Neuronal stem cell (in vitro differentiated cells): ENCODE measurements around the gene SLC25A53.

ENCODE experiments used
- DNase-seq: peaks from one replicate; pipeline ENCODE4 v3.0.0-alpha.2; 2013; ENCODE audit warnings: low spot score
- H2AFZ ChIP-seq: one replicate; pipeline ENCODE4 v1.6.1; 2013; ENCODE audit warnings: mild to moderate bottlenecking, low read length, inconsistent platforms
- H2AK5ac ChIP-seq: 2 replicates; pipeline ENCODE4 v1.6.1; 2013; ENCODE audit warnings: low read depth, mild to moderate bottlenecking, inconsistent platforms, low read length, moderate library complexity, mixed read lengths
- H2BK120ac ChIP-seq: 2 replicates; pipeline ENCODE4 v1.6.1; 2013; ENCODE audit warnings: low read depth, mild to moderate bottlenecking, inconsistent platforms, low read length, moderate library complexity, mixed read lengths
- H2BK12ac ChIP-seq: one replicate; pipeline ENCODE4 v1.6.1; 2013; ENCODE audit warnings: low read length, inconsistent platforms
- H2BK15ac ChIP-seq: 2 replicates; pipeline ENCODE4 v1.6.1; 2013; ENCODE audit warnings: mild to moderate bottlenecking, low read length, inconsistent platforms, mixed read lengths
- H2BK5ac ChIP-seq: one replicate; pipeline ENCODE4 v1.6.1; 2013; ENCODE audit warnings: inconsistent platforms, mild to moderate bottlenecking, low read length, moderate library complexity
- H3K14ac ChIP-seq: one replicate; pipeline ENCODE4 v1.6.1; 2013; ENCODE audit warnings: low read length, inconsistent platforms
- H3K18ac ChIP-seq: 2 replicates; pipeline ENCODE4 v1.6.1; 2013; ENCODE audit warnings: low read length, inconsistent platforms
- H3K23ac ChIP-seq: 2 replicates; pipeline ENCODE4 v1.6.1; 2013; ENCODE audit warnings: low read depth, mild to moderate bottlenecking, mixed read lengths, low read length, inconsistent platforms; ENCODE audit not compliant: poor library complexity
- H3K27ac ChIP-seq: replicated peaks from 3 replicates; pipeline ENCODE4 v1.5.1; 2013; ENCODE audit warnings: low read length, inconsistent platforms
- H3K27me3 ChIP-seq, 3 experiments: 2 replicates each; pipeline ENCODE4 v1.6.1; 2013; ENCODE audit warnings: low read length in 3 of 3, mild to moderate bottlenecking in 2 of 3, inconsistent platforms in 1 of 3, low read depth in 1 of 3, mixed read lengths in 1 of 3, moderate library complexity in 1 of 3; ENCODE audit not compliant: control insufficient read depth in 3 of 3, insufficient read depth in 3 of 3
- H3K36me3 ChIP-seq, 2 donors: replicated peaks in 1 of 2; 2 replicates each; pipeline ENCODE4 v1.6.1; 2013; ENCODE audit warnings: low read length in 2 of 2; ENCODE audit not compliant: control insufficient read depth in 2 of 2, insufficient read depth in 2 of 2
- H3K4ac ChIP-seq: 2 replicates; pipeline ENCODE4 v1.6.1; 2013; ENCODE audit warnings: inconsistent platforms, mild to moderate bottlenecking, low read length, moderate library complexity
- H3K4me1 ChIP-seq, 2 donors: 1 replicate in 1 of 2; 2 replicates in 1 of 2; pipeline ENCODE4 v1.6.1; 2013; ENCODE audit warnings: low read length in 2 of 2, low read depth in 1 of 2; ENCODE audit not compliant: control insufficient read depth in 2 of 2, insufficient read depth in 1 of 2
- H3K4me2 ChIP-seq: one replicate; pipeline ENCODE4 v1.6.1; 2013; ENCODE audit warnings: mild to moderate bottlenecking, low read length, inconsistent platforms; ENCODE audit not compliant: insufficient read depth, poor library complexity, severe bottlenecking
- H3K4me3 ChIP-seq, 2 donors: 2 replicates each; pipeline ENCODE4 v1.5.1; 2013; ENCODE audit warnings: low read length in 2 of 2, mild to moderate bottlenecking in 2 of 2, inconsistent platforms in 1 of 2, moderate library complexity in 1 of 2
- H3K79me1 ChIP-seq: one replicate; pipeline ENCODE4 v1.6.1; 2013; ENCODE audit warnings: low read depth, mild to moderate bottlenecking, inconsistent platforms, low read length, moderate library complexity
- H3K9ac ChIP-seq: one replicate; pipeline ENCODE4 v1.6.1; 2013; ENCODE audit warnings: mild to moderate bottlenecking, low read depth, low read length, inconsistent platforms; ENCODE audit not compliant: poor library complexity
- H3K9me3 ChIP-seq, 2 donors: replicated peaks in 1 of 2; 2 replicates each; pipeline versions ENCODE3 to v1.6.1; 2013; ENCODE audit warnings: low read length in 2 of 2, mild to moderate bottlenecking in 2 of 2, inconsistent platforms in 1 of 2, low read depth in 1 of 2, mixed read lengths in 1 of 2, moderate library complexity in 1 of 2; ENCODE audit not compliant: control insufficient read depth in 2 of 2, insufficient read depth in 1 of 2
- H4K8ac ChIP-seq: one replicate; pipeline ENCODE4 v1.6.1; 2013; ENCODE audit warnings: low read depth, mild to moderate bottlenecking, inconsistent platforms, low read length, moderate library complexity
- H4K91ac ChIP-seq: one replicate; pipeline ENCODE4 v1.6.1; 2013; ENCODE audit warnings: low read length, low read depth, mild to moderate bottlenecking, inconsistent platforms; ENCODE audit not compliant: poor library complexity
- WGBS, 2 donors: extraction: QIAGEN DNeasy Blood & Tissue Kit; methylation state at CpG; one replicate each; pipeline ENCODE4 v1.1.7; 2013; ENCODE audit warnings: missing lambda C conversion rate in 2 of 2, mixed read lengths in 1 of 2; ENCODE audit not compliant: insufficient read length in 2 of 2, insufficient replicate concordance in 1 of 2; ENCODE audit errors: extremely low coverage in 2 of 2; 5-methylcytosine and 5-hydroxymethylcytosine counted together

SLC25A53 gene

DNA sequence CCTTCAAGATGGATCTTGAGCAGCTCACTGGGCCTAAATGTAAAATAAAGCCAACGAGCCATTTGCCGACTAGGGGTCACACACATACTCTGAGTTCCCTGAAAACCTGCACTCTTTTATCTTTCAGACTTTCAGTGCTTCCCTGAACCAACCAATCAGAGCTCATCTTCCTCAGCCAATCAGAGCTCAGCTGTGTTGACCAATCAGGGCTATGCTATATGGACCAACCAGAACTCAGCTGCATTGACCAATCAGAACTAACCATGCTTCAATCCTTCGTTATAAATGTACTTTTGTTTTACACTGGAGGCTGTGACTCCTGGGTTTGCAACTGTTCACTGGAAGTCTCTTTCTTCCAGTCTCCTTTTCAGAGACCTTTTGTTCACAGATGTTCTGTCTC, 19.3 kb downstream of the SLC25A53 start:
- Histone ChIP-seq H3K9ac (no peak overlapping the region), H4K8ac (no peak overlapping the region), H3K23ac (no peak overlapping the region), H2BK12ac (no peak overlapping the region), H3K4me3 (no peak overlapping the region), H3K4me1 (no peaks in the 10 kb centered on the region), H2AFZ (no peak overlapping the region), H3K14ac (no peak overlapping the region), H3K4me2 (no peak overlapping the region), H3K4ac (no peak overlapping the region), H3K9me3 (no peaks in the 10 kb centered on the region), H3K18ac (no peak overlapping the region), H2AK5ac (no peak overlapping the region), H3K27ac (no peak overlapping the region), H2BK15ac (no peak overlapping the region), H4K91ac (no peak overlapping the region), H3K79me1 (no peaks in the 10 kb centered on the region), H3K36me3 (no peaks in the 10 kb centered on the region), H2BK120ac (no peak overlapping the region), H2BK5ac (no peak overlapping the region), H3K27me3 (no peaks in the 10 kb centered on the region)
- DNase-seq: no peak
- WGBS, 2 donors: no CpG with 5 or more reads among the region's 3 CpGs

DNA sequence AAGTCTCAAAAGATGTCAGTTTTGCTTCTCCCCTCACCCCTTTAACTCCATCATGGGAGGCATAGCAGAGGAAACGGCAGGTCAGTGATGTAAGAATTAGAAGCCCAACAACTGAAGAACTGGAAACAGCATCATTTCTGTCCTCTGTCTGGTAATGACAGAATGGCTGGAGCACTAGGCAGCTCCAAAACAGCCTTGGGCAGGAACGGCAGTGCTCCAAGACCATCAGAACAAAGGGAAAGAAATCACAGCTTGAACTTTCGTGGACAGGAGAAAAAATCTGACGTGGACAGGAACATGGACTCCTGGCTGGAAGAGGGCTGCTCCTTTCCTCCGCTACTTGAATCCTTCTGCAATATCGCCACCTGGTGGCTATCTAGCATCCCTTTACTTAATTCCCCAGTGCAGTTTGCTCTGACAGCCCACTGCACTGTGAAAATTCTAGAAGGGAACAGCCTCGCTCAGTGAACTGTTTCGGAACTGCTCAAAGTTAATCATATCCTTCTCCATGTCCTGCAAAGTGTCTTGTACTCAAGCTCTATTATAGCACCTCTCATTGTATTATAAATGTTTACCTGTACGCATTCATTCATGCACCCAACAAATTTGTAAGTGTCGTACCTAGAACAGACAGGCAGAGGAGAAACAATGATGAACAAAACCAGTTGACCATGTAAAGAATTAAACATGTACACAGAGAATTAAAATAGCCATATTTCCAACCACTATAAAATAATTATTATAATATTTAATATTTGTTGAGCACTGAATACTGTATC, 20.4 kb downstream of the SLC25A53 start:
- no CpG with 5 or more reads among the region's 10 CpGs for WGBS, 2 donors
- Histone ChIP-seq H3K18ac (no peak overlapping the region), H2BK15ac (no peak overlapping the region), H4K8ac (no peak overlapping the region), H3K23ac (no peak overlapping the region), H2AFZ (peak overlapping the region; percentile 91), H3K36me3 (no peaks in the 10 kb centered on the region), H3K79me1 (no peaks in the 10 kb centered on the region), H2AK5ac (no peak overlapping the region), H2BK120ac (no peak overlapping the region), H3K4me3 (peak overlapping the region in 1 of 2 donors; percentile 36), H3K27me3 (no peaks in the 10 kb centered on the region), H2BK12ac (no peak overlapping the region), H3K4me2 (no peak overlapping the region), H3K14ac (no peak overlapping the region), H3K4me1 (no peaks in the 10 kb centered on the region), H3K9me3 (no peaks in the 10 kb centered on the region), H3K4ac (no peak overlapping the region), H3K27ac (no peak overlapping the region), H4K91ac (no peak overlapping the region), H3K9ac (no peak overlapping the region), H2BK5ac (no peak overlapping the region)
- peak; percentile 68 for DNase-seq

DNA sequence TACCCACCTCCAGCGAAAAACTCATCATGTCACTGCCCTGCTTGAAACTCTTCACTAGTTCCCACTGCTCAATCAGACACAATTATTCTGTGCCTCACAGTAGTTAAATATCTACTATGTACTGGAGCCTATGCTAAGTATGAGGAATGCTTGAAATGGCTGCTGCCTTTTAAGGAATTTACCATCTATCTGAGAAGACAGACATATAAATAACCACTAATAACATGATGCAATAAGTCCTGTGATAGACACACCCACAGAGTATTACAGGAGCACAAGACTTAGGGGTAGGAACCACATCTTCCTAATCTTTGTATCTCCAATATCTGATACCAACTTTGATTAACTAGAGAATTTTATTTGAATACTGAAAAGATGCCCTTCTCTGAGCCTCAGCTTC, 21.1 kb downstream of the SLC25A53 start:
- Histone ChIP-seq H3K9me3 (no peaks in the 10 kb centered on the region), H2BK15ac (no peak overlapping the region), H3K14ac (no peak overlapping the region), H4K91ac (no peak overlapping the region), H2AK5ac (no peak overlapping the region), H2AFZ (no peak overlapping the region), H3K4me1 (no peaks in the 10 kb centered on the region), H3K27ac (no peak overlapping the region), H3K4me2 (no peak overlapping the region), H3K4ac (no peak overlapping the region), H3K27me3 (no peaks in the 10 kb centered on the region), H3K79me1 (no peaks in the 10 kb centered on the region), H3K23ac (no peak overlapping the region), H4K8ac (no peak overlapping the region), H2BK5ac (no peak overlapping the region), H3K18ac (no peak overlapping the region), H2BK120ac (no peak overlapping the region), H3K36me3 (no peaks in the 10 kb centered on the region), H3K4me3 (no peak overlapping the region), H3K9ac (no peak overlapping the region), H2BK12ac (no peak overlapping the region)
- no peak for DNase-seq
- WGBS, 2 donors: no CpG with 5 or more reads among the region's 1 CpG

DNA sequence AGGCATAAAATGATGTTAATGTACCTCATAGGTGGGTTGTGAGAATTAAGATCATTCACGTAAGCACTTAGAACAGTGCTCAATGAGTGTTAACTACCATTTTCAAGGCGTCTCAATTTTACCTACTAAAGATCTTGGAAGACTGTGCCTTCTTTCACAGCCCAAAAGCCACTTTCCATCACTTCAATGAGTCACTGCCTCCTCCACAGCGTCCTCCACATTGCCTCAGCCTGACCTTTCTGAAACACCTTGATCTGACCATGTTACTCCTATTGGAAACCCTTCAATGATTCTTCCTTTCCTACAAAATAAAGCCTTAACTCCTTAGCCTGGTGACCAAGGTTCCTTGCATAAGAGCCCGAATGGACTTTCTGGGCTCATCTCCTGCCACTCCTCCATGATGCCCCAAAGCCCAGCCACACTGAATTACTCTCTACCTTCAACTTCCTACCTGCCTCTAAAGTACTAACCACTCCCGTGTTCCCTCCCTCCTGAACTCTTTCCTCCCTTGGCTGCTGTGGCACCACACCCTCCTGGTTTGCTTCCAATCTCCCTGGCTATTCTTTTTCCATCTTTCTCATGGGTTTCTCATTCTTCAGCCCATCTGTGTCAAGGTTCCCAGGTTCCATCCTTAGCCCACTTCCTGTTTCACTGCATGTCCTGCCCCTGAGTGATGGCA, 22.1 kb downstream of the SLC25A53 start:
- Histone ChIP-seq H3K4me2 (no peak overlapping the region), H3K36me3 (no peaks in the 10 kb centered on the region), H3K4me1 (no peaks in the 10 kb centered on the region), H3K79me1 (no peaks in the 10 kb centered on the region), H2BK12ac (no peak overlapping the region), H4K8ac (no peak overlapping the region), H4K91ac (no peak overlapping the region), H2AFZ (no peak overlapping the region), H2BK15ac (no peak overlapping the region), H2BK120ac (no peak overlapping the region), H3K4ac (no peak overlapping the region), H3K27ac (no peak overlapping the region), H3K9me3 (no peaks in the 10 kb centered on the region), H2BK5ac (no peak overlapping the region), H3K23ac (no peak overlapping the region), H2AK5ac (no peak overlapping the region), H3K14ac (no peak overlapping the region), H3K18ac (no peak overlapping the region), H3K4me3 (no peak overlapping the region), H3K27me3 (no peaks in the 10 kb centered on the region), H3K9ac (no peak overlapping the region)
- WGBS, 2 donors: no CpG with 5 or more reads among the region's 5 CpGs
- DNase-seq: no peak
